Vagina (tissue), 2 donors: ENCODE measurements around the gene TRIB2. TPM values are rescaled to one million over a fixed set of nuclear protein-coding genes. Genes with fewer than 3 reads are reported as not detected.
A peak's percentile ranks its signal among the peaks of the same experiment; 100 is the strongest.

ENCODE experiments used
- DNase-seq, 2 donors: peaks; one replicate each; pipeline ENCODE4 v3.0.0-alpha.2; 2017; ENCODE audit errors: extremely low spot score in 2 of 2
- H3K27ac ChIP-seq: fragments of 200-600 bp; sonication (generic); one replicate; pipeline ENCODE4 v1.5.1; 2019
- H3K27me3 ChIP-seq: fragments of 200-600 bp; sonication (generic); one replicate; pipeline ENCODE4 v1.5.1; 2019
- H3K36me3 ChIP-seq, 2 donors: fragments of 200-600 bp; sonication (generic); one replicate each; pipeline ENCODE4 v1.5.1; 2017 to 2019
- H3K4me1 ChIP-seq: fragments of 200-600 bp; sonication (generic); one replicate; pipeline ENCODE4 v1.5.1; 2019
- H3K4me3 ChIP-seq, 2 donors: fragments of 200-600 bp; sonication (generic); 1 replicate in 1 of 2; 2 replicates in 1 of 2; pipeline ENCODE4 v1.5.1; 2016 to 2019
- H3K9me3 ChIP-seq: fragments of 200-600 bp; sonication (generic); one replicate; pipeline ENCODE4 v1.5.1; 2019
- POLR2A ChIP-seq, 2 donors: fragments of 450-650 bp; IDR thresholded peaks; one replicate each; pipeline ENCODE4 v1.6.1; 2017; ENCODE audit warnings: antibody characterized with exemption in 2 of 2, mild to moderate bottlenecking in 2 of 2, moderate library complexity in 2 of 2
- POLR2AphosphoS5 ChIP-seq, 2 donors: sonication (generic); formaldehyde crosslinking; IDR thresholded peaks; one replicate each; pipeline ENCODE4 v1.9.0; 2017; ENCODE audit warnings: antibody characterized with exemption in 2 of 2, mild to moderate bottlenecking in 2 of 2, low read depth in 1 of 2; ENCODE audit not compliant: insufficient read depth in 1 of 2
- intact Hi-C: fragments of 100-400 bp; cut with DNase I; formaldehyde crosslinking; loops from one replicate; pipeline ENCODE4 v1.15.1; 2023
- total RNA-seq: library from RNA; depleted of rRNA; stranded (reverse); fragments of >200 nt; gene quantifications from one replicate; pipeline ENCODE4 v1.2.3, GENCODE V29; 2016
- TF ChIP-seq, protein P1 (sequence below), 3 experiments: fragments of 450-650 bp in 2 of 3; fragments of 200-600 bp in 1 of 3; sonication (generic) in 1 of 3; IDR thresholded peaks; one replicate each; pipeline ENCODE4 v1.5.1; 2017 to 2019; ENCODE audit warnings: antibody characterized with exemption in 3 of 3, mild to moderate bottlenecking in 2 of 3, moderate library complexity in 2 of 3

Gene TRIB2
- total RNA-seq, 1 donor from 2014 or later, result 64.8 TPM

GRCh38 chr2:12705230-12705629 lies 11.5 kb upstream of the TRIB2 start:
- intact Hi-C loops, result no loop called here
- H3K27me3 ChIP-seq, result no peaks in the 10 kb centered on the region
- peak overlapping the region; percentile 31 for H3K27ac ChIP-seq
- no peak overlapping the region for H3K4me3 ChIP-seq
- no peak for DNase-seq
- H3K9me3 ChIP-seq, result no peaks in the 10 kb centered on the region
- H3K4me1 ChIP-seq, result peaks cover 36% of the 10 kb centered on the region
- H3K36me3 ChIP-seq, result no peaks in the 10 kb centered on the region
- TF ChIP-seq POLR2AphosphoS5 (IDR thresholded peaks at IDR 0.05; ENCODE audit: insufficient read depth in 1 of 2, low read depth in 1 of 2) (no peak), POLR2A (IDR thresholded peaks at IDR 0.05) (no peak)
- TF ChIP-seq, protein P1, sequence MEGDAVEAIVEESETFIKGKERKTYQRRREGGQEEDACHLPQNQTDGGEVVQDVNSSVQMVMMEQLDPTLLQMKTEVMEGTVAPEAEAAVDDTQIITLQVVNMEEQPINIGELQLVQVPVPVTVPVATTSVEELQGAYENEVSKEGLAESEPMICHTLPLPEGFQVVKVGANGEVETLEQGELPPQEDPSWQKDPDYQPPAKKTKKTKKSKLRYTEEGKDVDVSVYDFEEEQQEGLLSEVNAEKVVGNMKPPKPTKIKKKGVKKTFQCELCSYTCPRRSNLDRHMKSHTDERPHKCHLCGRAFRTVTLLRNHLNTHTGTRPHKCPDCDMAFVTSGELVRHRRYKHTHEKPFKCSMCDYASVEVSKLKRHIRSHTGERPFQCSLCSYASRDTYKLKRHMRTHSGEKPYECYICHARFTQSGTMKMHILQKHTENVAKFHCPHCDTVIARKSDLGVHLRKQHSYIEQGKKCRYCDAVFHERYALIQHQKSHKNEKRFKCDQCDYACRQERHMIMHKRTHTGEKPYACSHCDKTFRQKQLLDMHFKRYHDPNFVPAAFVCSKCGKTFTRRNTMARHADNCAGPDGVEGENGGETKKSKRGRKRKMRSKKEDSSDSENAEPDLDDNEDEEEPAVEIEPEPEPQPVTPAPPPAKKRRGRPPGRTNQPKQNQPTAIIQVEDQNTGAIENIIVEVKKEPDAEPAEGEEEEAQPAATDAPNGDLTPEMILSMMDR (IDR thresholded peaks at IDR 0.05), result no peak

DNA sequence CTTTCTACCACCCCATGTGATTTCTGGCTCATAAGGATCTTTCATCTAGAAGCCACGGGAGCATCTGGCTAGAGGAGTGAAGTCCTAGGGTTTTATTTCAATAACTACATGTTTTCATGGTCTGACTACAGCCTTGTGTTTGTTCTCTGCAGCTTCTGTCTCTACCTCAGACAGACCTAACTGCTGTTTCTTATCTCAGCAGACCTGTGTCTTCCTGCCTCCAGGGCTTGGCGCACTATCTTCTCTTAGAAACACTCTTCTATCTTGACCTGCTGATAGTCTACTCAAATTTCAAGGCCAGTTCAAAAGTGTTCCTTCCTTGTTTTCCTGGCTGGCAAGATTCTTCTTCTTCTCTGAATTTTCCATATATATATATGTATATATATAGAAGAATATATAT lies 11.0 kb upstream of the TRIB2 start:
- intact Hi-C loops, result no loop called here
- H3K9me3 ChIP-seq, result no peaks in the 10 kb centered on the region
- no peak overlapping the region for H3K4me3 ChIP-seq
- no peaks in the 10 kb centered on the region for H3K36me3 ChIP-seq
- DNase-seq, result no peak
- H3K27ac ChIP-seq, result no peak overlapping the region
- TF ChIP-seq, protein P1 (IDR thresholded peaks at IDR 0.05), result no peak
- TF ChIP-seq POLR2AphosphoS5 (IDR thresholded peaks at IDR 0.05; ENCODE audit: insufficient read depth in 1 of 2, low read depth in 1 of 2), result no peak
- no peaks in the 10 kb centered on the region for H3K27me3 ChIP-seq
- peaks cover 36% of the 10 kb centered on the region for H3K4me1 ChIP-seq

DNA sequence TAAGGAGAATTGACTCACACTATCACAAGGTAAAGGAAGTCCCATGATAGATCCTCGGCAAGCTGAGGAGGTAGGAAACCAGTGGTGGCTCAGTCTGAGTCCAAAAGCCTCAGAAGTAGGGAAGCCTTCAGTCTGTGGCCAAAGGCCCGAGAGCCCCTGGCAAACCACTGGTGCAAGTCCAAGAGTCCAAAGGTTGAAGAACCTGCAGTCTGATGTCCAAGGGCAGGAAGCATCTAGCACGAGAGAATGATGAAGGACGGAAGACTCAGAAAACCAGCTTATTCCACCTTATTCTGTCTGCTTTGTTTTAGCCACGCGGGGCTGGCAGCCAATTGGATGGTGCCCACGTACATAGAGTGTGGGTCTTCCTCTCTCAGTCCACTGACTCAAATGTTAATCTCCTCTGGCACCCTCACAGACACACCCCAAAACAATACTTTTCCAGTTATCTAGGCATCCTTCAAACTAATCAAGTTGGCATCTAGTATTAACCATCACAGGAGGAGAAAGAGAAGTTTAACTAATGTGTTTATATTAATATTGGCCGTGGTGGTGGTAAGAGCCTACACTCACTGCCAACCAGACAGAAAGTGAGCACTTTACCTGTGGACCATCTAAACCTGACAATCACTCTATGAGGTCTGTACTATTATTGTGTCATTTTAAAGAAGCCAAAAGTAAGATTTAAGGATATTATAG lies 8.1 kb upstream of the TRIB2 start:
- DNase-seq, result no peak
- H3K4me1 ChIP-seq, result peaks cover 15% of the 10 kb centered on the region
- no peaks in the 10 kb centered on the region for H3K36me3 ChIP-seq
- H3K4me3 ChIP-seq, result no peak overlapping the region
- H3K9me3 ChIP-seq, result no peaks in the 10 kb centered on the region
- no peaks in the 10 kb centered on the region for H3K27me3 ChIP-seq
- no peak for TF ChIP-seq POLR2A (IDR thresholded peaks at IDR 0.05)
- no peak for TF ChIP-seq POLR2AphosphoS5 (IDR thresholded peaks at IDR 0.05; ENCODE audit: insufficient read depth in 1 of 2, low read depth in 1 of 2)
- TF ChIP-seq, protein P1 (IDR thresholded peaks at IDR 0.05), result no peak
- intact Hi-C loops, result no loop called here
- H3K27ac ChIP-seq, result no peak overlapping the region

GRCh38 chr2:12709207-12709522 lies 7.6 kb upstream of the TRIB2 start:
- Histone ChIP-seq H3K27ac (no peak overlapping the region), H3K9me3 (no peaks in the 10 kb centered on the region), H3K27me3 (no peaks in the 10 kb centered on the region), H3K4me1 (peaks cover 10% of the 10 kb centered on the region), H3K36me3 (no peaks in the 10 kb centered on the region), H3K4me3 (no peak overlapping the region)
- intact Hi-C loops, result no loop called here
- TF ChIP-seq POLR2AphosphoS5 (IDR thresholded peaks at IDR 0.05; ENCODE audit: insufficient read depth in 1 of 2, low read depth in 1 of 2) (no peak), POLR2A (IDR thresholded peaks at IDR 0.05) (no peak)
- TF ChIP-seq, protein P1 (IDR thresholded peaks at IDR 0.05), result no peak
- no peak for DNase-seq

DNA sequence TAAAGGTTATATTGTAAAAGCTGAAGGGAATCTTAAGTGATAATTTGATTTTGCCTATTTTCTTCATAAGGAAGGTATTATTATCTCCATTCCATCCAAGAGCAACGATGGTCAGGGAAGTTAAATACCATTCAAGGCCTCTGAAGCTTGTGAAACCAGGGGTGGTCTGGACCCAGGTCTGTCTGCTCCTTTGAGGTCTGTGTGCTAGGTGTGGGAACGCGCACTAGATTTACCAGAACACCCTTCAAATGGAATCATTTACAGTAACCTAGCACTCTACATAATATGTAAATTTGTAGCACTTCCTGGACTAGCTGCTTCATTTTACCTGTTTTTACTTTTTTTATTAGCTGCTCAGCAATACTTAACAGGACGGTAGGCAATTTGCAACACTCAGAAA lies 6.4 kb upstream of the TRIB2 start:
- no peak for DNase-seq
- intact Hi-C loops, result loop anchor here (10.0 kb wide), 1 partner anchor 846 kb away; no protein-coding TSS in a partner anchor
- no peaks in the 10 kb centered on the region for H3K36me3 ChIP-seq
- TF ChIP-seq POLR2A (IDR thresholded peaks at IDR 0.05), result no peak
- no peak for TF ChIP-seq POLR2AphosphoS5 (IDR thresholded peaks at IDR 0.05; ENCODE audit: insufficient read depth in 1 of 2, low read depth in 1 of 2)
- TF ChIP-seq, protein P1 (IDR thresholded peaks at IDR 0.05), result no peak
- peaks cover 5% of the 10 kb centered on the region for H3K4me1 ChIP-seq
- no peak overlapping the region for H3K27ac ChIP-seq
- H3K9me3 ChIP-seq, result no peaks in the 10 kb centered on the region
- no peaks in the 10 kb centered on the region for H3K27me3 ChIP-seq
- no peak overlapping the region for H3K4me3 ChIP-seq
